Measurements from ENCODE around the gene SLC49A3.

Gene SLC49A3

DNA sequence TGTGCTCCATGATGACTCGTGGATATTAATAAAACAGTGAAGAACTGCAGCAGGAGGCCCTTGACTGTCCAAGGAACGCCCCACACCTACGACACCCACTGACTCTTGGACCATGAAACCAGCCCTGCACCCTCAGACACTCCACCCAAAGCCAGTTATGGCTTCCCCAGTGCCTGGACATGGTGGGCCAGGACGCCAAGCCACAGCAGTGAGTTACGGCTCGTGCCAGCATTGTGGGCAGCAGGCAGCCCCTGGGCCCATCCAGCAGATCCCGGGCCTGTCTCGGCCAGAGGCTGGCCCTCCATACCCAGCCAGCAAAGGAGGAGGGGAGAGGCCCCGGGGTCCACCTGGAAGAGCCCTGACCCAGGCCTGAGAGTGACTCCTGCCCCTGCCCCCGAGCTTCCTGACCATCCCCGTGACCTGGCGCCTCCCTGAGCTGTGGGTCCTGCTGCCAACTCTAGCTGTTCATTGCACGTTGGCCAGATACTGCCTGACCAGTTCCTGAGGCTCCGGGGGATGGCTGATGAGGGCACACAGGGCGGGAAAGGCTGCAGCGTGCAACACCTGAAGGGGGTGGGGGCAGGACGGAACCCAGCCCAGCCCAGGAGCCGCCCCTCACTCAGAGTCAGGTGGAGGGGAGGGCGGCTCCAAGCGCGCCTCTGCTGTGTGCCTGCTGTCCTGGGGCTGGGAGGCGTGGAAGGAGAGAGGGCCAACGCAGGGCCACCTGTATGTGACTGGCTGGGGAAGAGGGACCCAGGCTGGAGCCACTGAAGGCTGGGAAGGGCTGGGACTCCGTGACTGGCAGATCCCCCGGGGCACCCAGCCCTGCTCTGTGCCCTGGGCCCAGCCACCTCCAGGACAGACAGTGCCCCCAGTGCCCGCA lies 739 bp downstream of the SLC49A3 start:
- H3K27ac ChIP-seq: peak overlapping the region; percentile 98
- H3K4me1 ChIP-seq (ENCODE audit: control insufficient read depth in 1 of 2, insufficient read depth in 1 of 2, low read depth in 1 of 2, low read length in 1 of 2): peaks cover 45 to 58% of the 10 kb centered on the region in 2 experiments
- no peaks in the 10 kb centered on the region for H3K9me3 ChIP-seq
- TF ChIP-seq, protein P1, sequence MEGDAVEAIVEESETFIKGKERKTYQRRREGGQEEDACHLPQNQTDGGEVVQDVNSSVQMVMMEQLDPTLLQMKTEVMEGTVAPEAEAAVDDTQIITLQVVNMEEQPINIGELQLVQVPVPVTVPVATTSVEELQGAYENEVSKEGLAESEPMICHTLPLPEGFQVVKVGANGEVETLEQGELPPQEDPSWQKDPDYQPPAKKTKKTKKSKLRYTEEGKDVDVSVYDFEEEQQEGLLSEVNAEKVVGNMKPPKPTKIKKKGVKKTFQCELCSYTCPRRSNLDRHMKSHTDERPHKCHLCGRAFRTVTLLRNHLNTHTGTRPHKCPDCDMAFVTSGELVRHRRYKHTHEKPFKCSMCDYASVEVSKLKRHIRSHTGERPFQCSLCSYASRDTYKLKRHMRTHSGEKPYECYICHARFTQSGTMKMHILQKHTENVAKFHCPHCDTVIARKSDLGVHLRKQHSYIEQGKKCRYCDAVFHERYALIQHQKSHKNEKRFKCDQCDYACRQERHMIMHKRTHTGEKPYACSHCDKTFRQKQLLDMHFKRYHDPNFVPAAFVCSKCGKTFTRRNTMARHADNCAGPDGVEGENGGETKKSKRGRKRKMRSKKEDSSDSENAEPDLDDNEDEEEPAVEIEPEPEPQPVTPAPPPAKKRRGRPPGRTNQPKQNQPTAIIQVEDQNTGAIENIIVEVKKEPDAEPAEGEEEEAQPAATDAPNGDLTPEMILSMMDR (IDR thresholded peaks at IDR 0.05): no peak
- H3K27me3 ChIP-seq: no peaks in the 10 kb centered on the region
- peak overlapping the region; percentile 61 to 68 for H3K4me3 ChIP-seq (ENCODE audit: low read depth in 1 of 2, low read length in 1 of 2)
- no peaks in the 10 kb centered on the region for H3K36me3 ChIP-seq

DNA sequence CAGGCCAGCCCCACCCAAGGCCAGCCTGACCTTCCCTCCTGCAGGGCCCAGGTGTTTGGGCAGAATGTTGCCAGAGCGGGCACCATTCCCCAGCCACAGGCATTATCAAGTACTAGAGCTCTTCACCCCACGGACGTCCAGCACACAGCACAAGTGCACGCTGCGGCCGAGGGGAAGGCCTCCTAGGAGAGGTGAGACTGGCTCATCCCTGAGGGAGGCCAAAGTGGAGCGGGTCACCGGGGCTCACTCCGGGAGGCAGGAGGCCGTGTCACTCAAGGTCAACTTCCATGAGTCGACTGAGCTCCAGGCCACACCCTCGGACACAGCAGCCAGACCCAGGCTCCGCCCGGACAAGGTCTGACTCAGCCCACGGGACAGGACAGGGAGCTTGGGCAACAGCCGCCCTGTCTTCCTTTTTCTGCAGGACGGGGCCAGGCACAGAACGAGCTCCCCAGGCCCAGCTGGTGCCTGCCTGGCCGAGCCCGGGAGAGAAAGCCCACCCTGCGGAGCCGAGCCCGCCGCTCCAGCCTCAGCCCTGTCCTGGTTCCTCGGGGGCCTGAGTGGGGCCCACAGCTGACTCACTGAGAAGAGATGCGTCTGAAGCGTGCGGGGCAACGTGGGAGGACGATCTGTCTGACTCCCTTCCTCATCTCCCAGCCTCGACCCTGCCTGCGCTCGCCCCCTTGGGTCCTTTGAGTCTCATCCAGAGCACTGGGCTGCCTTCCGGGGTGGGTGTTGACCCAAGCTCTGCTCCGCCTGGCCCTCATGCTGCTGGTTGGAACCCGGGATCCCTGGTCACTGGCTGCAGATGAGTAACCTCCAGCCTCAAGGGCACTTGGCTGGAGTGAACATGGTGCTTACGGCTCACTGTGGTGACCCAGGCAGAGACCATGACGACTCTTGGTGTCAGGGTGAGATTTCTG lies 1.6 kb downstream of the SLC49A3 start:
- H3K36me3 ChIP-seq: no peaks in the 10 kb centered on the region
- TF ChIP-seq, protein P1 (IDR thresholded peaks at IDR 0.05): no peak
- peak overlapping the region; percentile 61 to 68 for H3K4me3 ChIP-seq (ENCODE audit: low read depth in 1 of 2, low read length in 1 of 2)
- H3K9me3 ChIP-seq: no peaks in the 10 kb centered on the region
- no peaks in the 10 kb centered on the region for H3K27me3 ChIP-seq
- peak overlapping the region; percentile 98 for H3K27ac ChIP-seq
- peaks cover 45 to 61% of the 10 kb centered on the region in 2 experiments for H3K4me1 ChIP-seq (ENCODE audit: control insufficient read depth in 1 of 2, insufficient read depth in 1 of 2, low read depth in 1 of 2, low read length in 1 of 2)

DNA sequence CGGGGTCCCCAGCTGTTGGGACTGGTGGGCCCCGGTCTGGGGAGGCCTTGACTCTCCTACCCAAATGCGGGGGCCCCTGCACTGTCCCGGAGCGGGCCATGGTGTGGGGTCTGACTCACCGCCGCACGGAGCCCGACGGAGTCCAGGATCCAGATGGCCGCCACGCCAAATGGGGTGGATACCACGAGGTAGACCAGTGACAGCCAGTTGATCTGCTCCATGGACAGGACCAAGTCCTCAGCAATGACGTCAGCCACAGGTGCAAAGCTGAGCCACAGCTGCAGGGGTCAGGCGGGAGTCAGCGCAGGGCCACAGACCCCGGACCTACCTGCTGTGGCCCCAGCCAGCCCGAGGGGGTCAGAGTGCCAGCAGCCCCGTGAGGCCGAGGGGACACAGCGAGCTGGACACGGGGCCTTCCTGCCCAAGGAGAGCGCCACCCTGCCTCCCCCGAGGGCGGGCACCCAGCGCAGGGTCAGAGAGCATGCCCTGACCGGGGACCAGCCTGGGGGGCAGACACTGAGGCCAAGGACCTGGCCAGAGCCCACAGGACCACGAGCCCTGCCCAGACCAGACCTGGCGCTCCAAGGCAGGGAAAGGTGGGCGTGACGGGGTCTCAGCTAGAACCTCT lies 2.4 kb downstream of the SLC49A3 start:
- H3K27ac ChIP-seq: peak overlapping the region; percentile 98
- H3K9me3 ChIP-seq: no peaks in the 10 kb centered on the region
- TF ChIP-seq, protein P1 (IDR thresholded peaks at IDR 0.05): no peak
- peaks cover 45 to 67% of the 10 kb centered on the region in 2 experiments for H3K4me1 ChIP-seq (ENCODE audit: control insufficient read depth in 1 of 2, insufficient read depth in 1 of 2, low read depth in 1 of 2, low read length in 1 of 2)
- no peaks in the 10 kb centered on the region for H3K27me3 ChIP-seq
- H3K4me3 ChIP-seq (ENCODE audit: low read depth in 1 of 2, low read length in 1 of 2): peak overlapping the region in 1 of 2 experiments; percentile 68
- H3K36me3 ChIP-seq: no peaks in the 10 kb centered on the region

DNA sequence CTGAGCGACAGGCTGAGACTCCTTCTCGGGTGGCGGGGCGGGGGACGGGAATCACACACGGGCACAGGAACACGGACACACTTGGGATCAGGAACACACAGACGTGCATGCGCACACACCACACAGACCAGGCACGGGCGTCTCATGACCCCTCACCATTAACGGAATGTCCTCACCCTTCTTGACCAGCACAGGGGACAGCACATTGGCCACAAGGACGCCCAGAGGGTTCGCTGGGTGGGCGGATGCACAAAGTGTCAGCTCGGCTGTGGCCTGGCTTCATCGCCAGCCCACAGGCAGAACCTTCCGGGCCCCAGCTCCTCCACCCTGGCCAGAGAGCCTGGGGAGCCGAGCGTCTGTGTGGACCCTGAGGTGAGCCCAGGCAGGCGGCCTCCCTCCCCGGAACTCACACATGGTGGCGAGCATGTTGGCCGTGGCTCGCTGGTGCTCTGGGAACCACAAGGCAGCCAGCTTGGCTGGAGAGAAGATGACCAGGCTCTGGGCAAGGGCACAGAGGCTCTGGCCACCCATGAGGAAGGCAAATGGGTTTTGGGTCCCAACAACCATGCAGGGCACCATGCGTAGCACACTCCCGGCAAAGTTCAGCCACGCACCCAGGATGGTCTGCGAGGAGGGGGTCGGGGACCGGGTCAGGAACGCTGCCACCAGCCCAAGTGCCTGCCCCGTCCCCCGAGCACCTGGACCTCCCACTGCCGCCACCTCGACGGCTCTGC lies 3.1 kb downstream of the SLC49A3 start:
- Histone ChIP-seq H3K4me3 (ENCODE audit: low read depth in 1 of 2, low read length in 1 of 2) (no peak overlapping the region), H3K36me3 (no peaks in the 10 kb centered on the region), H3K4me1 (ENCODE audit: control insufficient read depth in 1 of 2, insufficient read depth in 1 of 2, low read depth in 1 of 2, low read length in 1 of 2) (peaks cover 50 to 72% of the 10 kb centered on the region in 2 experiments), H3K27me3 (peaks cover 5% of the 10 kb centered on the region), H3K27ac (peak overlapping the region; percentile 98), H3K9me3 (no peaks in the 10 kb centered on the region)
- TF ChIP-seq, protein P1 (IDR thresholded peaks at IDR 0.05): no peak
